ENCODE measurements around the gene BNC2. TPM values are rescaled to one million over a fixed set of nuclear protein-coding genes. Genes with fewer than 3 reads are reported as not detected.
"Not testable (repeated sequence)": the region's sequence is repeated elsewhere in the genome, so short reads cannot be mapped to it uniquely, and the experiment has no call there.

BNC2 gene
- total RNA-seq, 2 donors from 2014 or later, result 0.99 to 1.8 TPM

GRCh38 chr9:16542290-16542689, 328.2 kb downstream of the BNC2 start:
- no peaks in the 10 kb centered on the region for H3K4me1 ChIP-seq
- intact Hi-C loops (cut with DNase I), result no loop called here
- H3K9me3 ChIP-seq, result no peaks in the 10 kb centered on the region
- ATAC-seq (no peak), DNase-seq (no peak)
- TF ChIP-seq POLR2A (IDR thresholded peaks at IDR 0.05) (no peak), CTCF (IDR thresholded peaks at IDR 0.05) (no peak)
- H3K27me3 ChIP-seq, result no peaks in the 10 kb centered on the region
- no peaks in the 10 kb centered on the region for H3K36me3 ChIP-seq (replicated peaks in 1 of 2; ENCODE audit: insufficient read depth in 1 of 2, low read depth in 2 of 2)
- no peak overlapping the region for H3K4me3 ChIP-seq
- 68 to 94% methylated on average over 1 of the region's 1 CpG for WGBS, 2 donors
- no peak overlapping the region for H3K27ac ChIP-seq

GRCh38 chr9:16540743-16541613, 329.5 kb downstream of the BNC2 start:
- H3K27me3 ChIP-seq, result no peaks in the 10 kb centered on the region
- ATAC-seq (no peak), DNase-seq (no peak)
- no peaks in the 10 kb centered on the region for H3K4me1 ChIP-seq
- no peaks in the 10 kb centered on the region for H3K36me3 ChIP-seq (replicated peaks in 1 of 2; ENCODE audit: insufficient read depth in 1 of 2, low read depth in 2 of 2)
- TF ChIP-seq CTCF (IDR thresholded peaks at IDR 0.05) (no peak), POLR2A (IDR thresholded peaks at IDR 0.05) (no peak)
- intact Hi-C loops (cut with DNase I), result no loop called here
- WGBS, 2 donors, result 61 to 64% methylated on average over 7 of the region's 7 CpGs
- H3K9me3 ChIP-seq, result no peaks in the 10 kb centered on the region
- no peak overlapping the region for H3K4me3 ChIP-seq
- no peak overlapping the region for H3K27ac ChIP-seq

GRCh38 chr9:16539626-16540025, 330.8 kb downstream of the BNC2 start:
- H3K36me3 ChIP-seq (replicated peaks in 1 of 2; ENCODE audit: insufficient read depth in 1 of 2, low read depth in 2 of 2); DNase-seq; H3K9me3 ChIP-seq; H3K4me3 ChIP-seq; H3K27me3 ChIP-seq; ATAC-seq; H3K27ac ChIP-seq; H3K4me1 ChIP-seq; intact Hi-C loops (cut with DNase I): not testable (repeated sequence)
- WGBS, 2 donors, result 80% methylated on average over 1 of the region's 1 CpG; no CpG with 5 or more reads in 1 of the 2 donors

GRCh38 chr9:16535555-16535954, 334.9 kb downstream of the BNC2 start:
- no peaks in the 10 kb centered on the region for H3K27me3 ChIP-seq
- H3K27ac ChIP-seq, result no peak overlapping the region
- intact Hi-C loops (cut with DNase I), result no loop called here
- TF ChIP-seq POLR2A (IDR thresholded peaks at IDR 0.05), result no peak
- TF ChIP-seq CTCF (IDR thresholded peaks at IDR 0.05), result no peak
- DNase-seq (no peak), ATAC-seq (no peak)
- no peaks in the 10 kb centered on the region for H3K4me1 ChIP-seq
- H3K4me3 ChIP-seq, result no peak overlapping the region
- no peaks in the 10 kb centered on the region for H3K36me3 ChIP-seq (replicated peaks in 1 of 2; ENCODE audit: insufficient read depth in 1 of 2, low read depth in 2 of 2)
- H3K9me3 ChIP-seq, result no peaks in the 10 kb centered on the region
- WGBS, 2 donors, result 20 to 39% methylated on average over 1 of the region's 1 CpG

GRCh38 chr9:16532681-16533450, 337.6 kb downstream of the BNC2 start:
- WGBS, 2 donors, result 58 to 64% methylated on average over 2 of the region's 2 CpGs
- intact Hi-C loops (cut with DNase I), result no loop called here
- Histone ChIP-seq H3K27ac (no peak overlapping the region), H3K36me3 (replicated peaks in 1 of 2; ENCODE audit: insufficient read depth in 1 of 2, low read depth in 2 of 2) (no peaks in the 10 kb centered on the region), H3K4me1 (no peaks in the 10 kb centered on the region), H3K9me3 (no peaks in the 10 kb centered on the region), H3K27me3 (no peaks in the 10 kb centered on the region), H3K4me3 (no peak overlapping the region)
- DNase-seq, result no peak
- no peak for ATAC-seq
- TF ChIP-seq POLR2A (IDR thresholded peaks at IDR 0.05) (no peak), CTCF (IDR thresholded peaks at IDR 0.05) (no peak)
